Measurements from ENCODE around the gene GDF7. TPM values are rescaled to one million over a fixed set of nuclear protein-coding genes. Genes with fewer than 3 reads are reported as not detected.

The GDF7 gene
- total RNA-seq: not detected in 2 replicates
- polyA plus RNA-seq (2012): 0.05 TPM

DNA sequence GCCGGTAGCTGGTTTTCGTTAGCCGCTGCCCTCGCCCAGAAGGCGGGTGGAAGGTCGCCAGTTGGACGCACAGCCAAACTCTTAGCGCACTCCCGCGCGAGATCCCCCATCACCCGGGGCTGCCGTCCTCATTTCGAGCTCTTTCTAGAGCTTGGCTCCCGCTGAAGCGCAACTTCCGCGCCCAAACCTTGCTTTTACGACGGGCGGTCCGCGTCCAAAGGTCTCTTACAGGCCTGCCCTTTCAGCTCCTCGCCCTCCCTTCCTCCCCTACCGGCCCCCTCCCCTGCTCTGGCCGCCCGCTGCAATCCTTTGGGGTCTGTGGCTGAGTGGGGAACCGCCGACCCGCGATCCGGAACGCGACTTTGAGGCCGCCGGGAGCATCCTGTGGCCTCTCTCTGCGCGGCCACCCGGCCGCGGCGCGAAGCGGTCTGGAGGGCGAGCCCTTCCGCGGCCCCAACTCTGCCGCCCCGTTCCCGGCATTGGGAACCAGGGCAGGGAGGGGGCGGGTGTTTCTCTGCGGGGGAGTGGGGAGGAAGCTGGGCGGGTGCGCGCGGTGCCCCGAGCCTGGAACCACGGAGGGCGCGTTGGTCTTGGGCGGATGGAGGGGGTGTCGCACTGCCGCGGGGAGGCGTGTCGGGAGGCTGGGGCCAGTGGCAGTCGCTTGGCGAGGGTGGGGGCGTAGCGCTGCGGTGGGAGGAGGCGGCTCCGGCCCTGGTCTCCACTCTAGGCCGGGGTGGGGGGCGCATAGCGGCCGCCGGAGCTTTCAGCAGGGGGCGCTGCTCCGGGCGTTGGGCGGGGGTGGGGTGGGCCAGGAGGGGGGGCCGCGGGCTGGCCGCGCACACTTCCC lies at the start of gene GDF7:
Gene GDF7, plus strand, starts transcription at position 841 of the 847 bp plus-strand sequence. CDS start 96 bp downstream, outside the sequence.
- no peak for DNase-seq (ENCODE audit: low read depth)

- DNase-seq (ENCODE audit: low read depth): peak; percentile 96
Observed at GRCh38 chr2:20617892-20618467, 49.0 kb upstream of the GDF7 start.

DNA sequence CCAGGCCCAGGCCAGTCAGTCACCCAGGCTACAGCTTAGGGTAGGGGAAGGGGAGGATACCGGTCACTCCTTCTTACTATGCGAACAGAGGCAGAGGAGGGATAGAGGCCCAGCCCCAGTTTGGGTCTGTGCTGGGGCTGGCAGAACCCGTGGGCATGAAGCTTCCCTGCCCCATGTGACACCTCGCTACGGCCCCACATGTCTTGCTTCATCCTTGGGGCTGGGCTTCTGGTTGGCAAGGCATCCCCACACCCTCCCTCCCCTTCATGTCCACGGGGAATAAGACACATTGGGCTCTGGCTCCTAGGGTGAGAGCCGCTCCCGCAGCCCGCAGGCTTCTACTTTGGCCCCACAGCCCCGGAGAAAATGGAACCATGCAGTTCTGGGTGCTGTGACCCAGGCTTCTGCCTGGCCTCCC lies 48.5 kb upstream of the GDF7 start:
- DNase-seq (ENCODE audit: low read depth): no peak

GRCh38 chr2:20618886-20619521 lies 47.9 kb upstream of the GDF7 start:
- DNase-seq (ENCODE audit: low read depth): peak; percentile 33

GRCh38 chr2:20619624-20620024 lies 47.3 kb upstream of the GDF7 start:
- DNase-seq (ENCODE audit: low read depth): no peak

DNA sequence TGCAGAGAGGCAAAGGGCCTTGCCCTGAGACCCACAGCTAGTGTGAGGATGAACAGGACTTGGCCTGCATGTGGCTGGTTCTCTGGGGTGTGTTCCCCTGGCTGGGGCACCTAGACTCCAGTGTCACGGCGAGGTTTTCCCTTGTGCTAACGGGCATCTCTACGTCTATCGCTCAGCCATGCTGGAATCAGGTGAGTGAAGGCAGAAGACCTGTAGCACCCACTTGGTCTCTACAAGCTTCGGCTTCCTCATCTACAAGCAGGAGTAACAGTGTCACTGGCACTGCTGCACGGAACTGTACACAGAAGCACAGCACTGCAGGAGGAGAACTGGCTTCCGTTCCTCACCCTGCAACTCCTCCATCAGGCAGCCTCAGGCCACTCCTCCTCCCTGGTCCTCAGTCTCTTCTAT lies 46.7 kb upstream of the GDF7 start:
- no peak for DNase-seq (ENCODE audit: low read depth)

DNA sequence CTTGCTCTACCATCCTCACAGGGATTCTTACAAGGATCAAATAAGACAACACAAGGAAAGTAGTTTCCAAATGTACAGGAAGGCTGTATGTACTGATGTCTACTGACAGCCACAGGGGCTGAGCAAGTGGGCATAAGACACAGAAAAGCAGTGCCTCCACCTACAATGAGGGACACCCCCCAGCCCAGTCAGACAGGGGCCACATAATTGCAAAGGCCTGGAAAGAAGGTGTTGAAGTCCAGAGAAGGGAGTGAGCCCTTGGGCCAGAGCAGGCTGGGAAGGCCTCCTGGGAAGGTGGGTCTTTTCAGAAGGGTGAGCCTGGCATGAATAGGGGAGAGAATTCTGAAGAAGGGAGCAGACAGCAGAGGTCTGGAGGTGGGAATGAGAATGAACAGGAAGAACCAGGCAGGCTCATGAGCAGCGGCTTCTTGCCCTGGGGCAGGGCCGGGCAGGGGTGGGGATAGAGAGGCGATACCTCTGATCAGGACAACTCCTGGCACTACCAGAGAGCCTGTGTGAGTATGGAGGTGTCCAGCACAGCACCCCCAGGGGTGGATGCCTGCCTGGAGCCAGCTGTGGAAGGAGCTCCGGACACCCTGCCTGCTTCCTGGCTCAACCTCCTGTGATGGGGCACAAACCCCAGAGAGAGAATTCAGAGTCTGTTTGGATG lies 46.1 kb upstream of the GDF7 start:
- no peak for DNase-seq (ENCODE audit: low read depth)

DNA sequence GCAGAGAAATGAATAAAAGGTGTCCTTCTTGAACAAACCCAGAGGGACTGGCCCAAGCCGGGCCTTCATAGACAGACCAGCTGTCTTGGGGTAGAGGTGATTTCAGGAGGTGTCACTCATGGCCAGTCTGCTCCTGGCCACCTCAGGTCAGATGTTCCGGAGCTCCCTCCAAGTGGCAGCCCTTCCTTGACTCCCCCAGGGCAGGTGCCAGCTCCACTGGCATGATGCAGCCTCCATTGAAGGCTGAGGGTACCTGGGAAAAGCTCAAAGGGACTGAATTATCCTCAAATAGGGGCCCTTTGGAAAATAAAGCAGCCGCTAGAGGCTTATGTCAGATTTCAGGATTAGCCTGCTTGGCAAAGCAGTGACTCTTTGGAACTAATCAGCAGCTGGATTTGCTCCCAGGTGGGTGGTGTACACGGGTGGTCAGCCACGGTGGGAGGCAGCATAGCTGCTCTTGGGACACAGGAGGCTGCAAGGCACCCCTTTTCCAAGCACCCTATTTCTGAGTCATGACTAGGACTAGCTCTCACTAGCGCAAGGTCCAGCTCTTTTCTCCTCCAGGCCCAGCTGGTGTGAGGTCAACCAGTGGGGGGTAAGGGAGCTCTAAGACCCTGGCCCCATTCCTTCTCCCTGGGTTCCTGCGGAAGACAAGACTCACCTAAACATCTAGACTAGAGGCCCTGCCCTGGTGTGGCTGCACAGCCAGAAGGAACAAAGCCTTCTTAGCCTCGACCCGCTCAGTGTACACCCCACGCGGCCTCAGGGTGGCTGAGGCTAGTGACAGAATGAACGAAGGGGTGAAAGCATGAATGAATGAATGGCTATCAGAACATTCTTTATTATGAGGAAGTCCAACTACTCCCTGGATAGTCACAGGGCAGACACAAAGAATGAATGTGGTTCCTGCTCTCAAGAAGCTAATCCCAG lies 45.3 kb upstream of the GDF7 start:
- no peak for DNase-seq (ENCODE audit: low read depth)

- DNase-seq (ENCODE audit: low read depth): no peak
Observed at GRCh38 chr2:20622296-20622686, 44.7 kb upstream of the GDF7 start.

GRCh38 chr2:20622731-20623130 lies 44.2 kb upstream of the GDF7 start:
- DNase-seq (ENCODE audit: low read depth): peak; percentile 40

DNA sequence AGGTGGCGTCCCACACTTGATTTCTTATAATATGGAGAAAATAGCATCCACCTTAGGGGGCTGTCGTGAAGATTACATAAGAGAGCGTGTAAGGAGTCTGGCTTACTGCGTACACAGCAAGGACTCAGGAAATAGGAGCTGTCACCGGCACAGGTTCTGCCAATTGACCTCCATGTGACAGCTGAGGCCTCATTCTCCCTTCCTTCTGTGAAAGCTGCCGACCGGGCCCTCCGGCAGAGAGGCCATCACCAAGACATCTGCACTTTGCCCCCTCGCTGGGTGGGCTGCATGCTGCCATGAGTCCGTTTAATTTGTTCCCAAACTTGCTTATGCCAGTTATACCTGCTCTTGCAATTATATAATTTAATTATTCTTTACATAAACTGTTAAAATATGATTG lies 43.7 kb upstream of the GDF7 start:
- DNase-seq (ENCODE audit: low read depth): no peak

- DNase-seq (ENCODE audit: low read depth): no peak
Observed at GRCh38 chr2:20623741-20624155, 43.2 kb upstream of the GDF7 start.

GRCh38 chr2:20624156-20624883 lies 42.6 kb upstream of the GDF7 start:
- DNase-seq (ENCODE audit: low read depth): no peak

- no peak for DNase-seq (ENCODE audit: low read depth)
Observed at GRCh38 chr2:20624884-20625485, 42.0 kb upstream of the GDF7 start.

DNA sequence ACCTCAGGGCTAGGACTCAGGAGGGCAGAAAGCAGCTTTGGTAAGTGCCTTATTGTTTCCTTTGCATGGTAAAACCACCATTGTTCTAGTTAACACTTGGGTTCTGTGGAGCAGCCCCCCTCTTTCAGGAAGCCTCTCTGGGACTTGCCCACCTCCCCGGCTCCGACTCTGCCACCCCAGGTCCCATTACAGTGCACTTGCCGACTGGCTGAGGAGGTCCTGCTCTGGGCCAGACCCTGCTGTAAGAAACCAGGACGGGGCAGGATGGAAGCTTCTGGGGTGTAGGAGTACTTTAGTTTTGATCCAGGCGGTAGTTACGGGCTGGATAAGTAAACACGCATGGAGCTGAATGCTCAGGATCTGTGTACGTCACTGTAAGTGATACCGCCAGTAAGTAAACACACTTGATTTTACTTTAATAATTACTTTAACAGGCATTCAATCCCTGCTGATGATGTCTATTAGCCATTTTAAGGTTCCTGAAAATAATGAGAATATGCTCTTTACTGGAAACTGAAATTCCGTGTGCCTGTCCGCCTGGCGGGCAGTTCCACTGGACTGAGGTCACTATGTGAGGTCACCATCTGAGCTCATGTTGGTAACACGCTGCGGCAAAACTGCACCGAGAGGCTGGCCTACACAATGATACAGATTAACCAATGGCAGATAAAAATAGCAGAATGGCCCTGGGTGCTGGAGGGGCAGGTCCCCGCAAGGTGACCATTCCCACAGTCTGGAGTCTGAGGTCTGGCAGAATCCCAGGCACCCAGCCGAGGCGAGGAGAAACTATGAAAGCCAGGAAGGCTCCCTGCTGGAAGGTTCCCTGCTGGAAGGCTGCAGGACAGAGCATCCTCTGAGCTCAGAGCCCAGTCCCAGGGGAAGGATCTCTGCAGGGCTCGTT lies 41.2 kb upstream of the GDF7 start:
- DNase-seq (ENCODE audit: low read depth): no peak

- no peak for DNase-seq (ENCODE audit: low read depth)
Observed at GRCh38 chr2:20626392-20626697, 40.6 kb upstream of the GDF7 start.

GRCh38 chr2:20626698-20627513 lies 40.0 kb upstream of the GDF7 start:
- DNase-seq (ENCODE audit: low read depth): no peak

Data from myocyte (in vitro differentiated cells).